MM.1S (cell line): ENCODE data around the gene CA10.
A peak's percentile ranks its signal among the peaks of the same experiment; 100 is the strongest.

Experiments
- DNase-seq: peaks from one replicate; pipeline ENCODE4 v3.0.0-alpha.2; 2015
- H2AFZ ChIP-seq: fragments of 300-600 bp; sonication (generic); 2 replicates; pipeline ENCODE4 v1.6.0; 2016; ENCODE audit warnings: antibody characterized with exemption, low read length
- H3F3A ChIP-seq: fragments of 300-600 bp; sonication (generic); 2 replicates; pipeline ENCODE4 v1.6.1; 2016; ENCODE audit warnings: mild to moderate bottlenecking, antibody characterized with exemption, low read length, moderate library complexity, mixed read lengths; ENCODE audit not compliant: insufficient read depth
- H3K27ac ChIP-seq: fragments of 300-600 bp; sonication (generic); 2 replicates; pipeline ENCODE4 v1.5.1; 2016; ENCODE audit warnings: mild to moderate bottlenecking, low read length
- H3K27me3 ChIP-seq: fragments of 300-600 bp; sonication (generic); replicated peaks from 2 replicates; pipeline ENCODE4 v1.6.0; 2016; ENCODE audit warnings: low read length; ENCODE audit not compliant: insufficient read depth
- H3K36me3 ChIP-seq: fragments of 300-600 bp; sonication (generic); replicated peaks from 2 replicates; pipeline ENCODE4 v1.6.1; 2016; ENCODE audit warnings: mild to moderate bottlenecking, low read length, mixed read lengths; ENCODE audit not compliant: insufficient read depth
- H3K4me1 ChIP-seq: fragments of 300-600 bp; sonication (generic); 2 replicates; pipeline ENCODE4 v1.6.1; 2016; ENCODE audit warnings: low read length, mixed read lengths
- H3K4me2 ChIP-seq: fragments of 300-600 bp; sonication (generic); 2 replicates; pipeline ENCODE4 v1.6.0; 2016; ENCODE audit warnings: low read depth, low read length
- H3K4me3 ChIP-seq: fragments of 300-600 bp; sonication (generic); 2 replicates; pipeline ENCODE4 v1.5.1; 2016; ENCODE audit warnings: low read length, mixed read lengths
- H3K79me2 ChIP-seq: fragments of 300-600 bp; sonication (generic); 2 replicates; pipeline ENCODE4 v1.6.1; 2016; ENCODE audit warnings: mixed run types, low read length, mixed read lengths
- H3K9ac ChIP-seq: fragments of 300-600 bp; sonication (generic); 2 replicates; pipeline ENCODE4 v1.6.1; 2016; ENCODE audit warnings: low read length, mixed read lengths
- H3K9me2 ChIP-seq: fragments of 300-600 bp; sonication (generic); replicated peaks from 2 replicates; pipeline ENCODE4 v1.6.1; 2016; ENCODE audit warnings: mild to moderate bottlenecking, low read length, mixed read lengths; ENCODE audit not compliant: insufficient read depth
- H3K9me3 ChIP-seq: fragments of 300-600 bp; sonication (generic); replicated peaks from 2 replicates; pipeline ENCODE4 v1.6.1; 2016; ENCODE audit warnings: mild to moderate bottlenecking, low read length, mixed read lengths; ENCODE audit not compliant: insufficient read depth
- H4K20me1 ChIP-seq: fragments of 300-600 bp; sonication (generic); 2 replicates; pipeline ENCODE4 v1.6.1; 2016; ENCODE audit warnings: mild to moderate bottlenecking, low read length, moderate library complexity, mixed read lengths; ENCODE audit not compliant: insufficient read depth
- CTCF ChIP-seq: fragments of 300-600 bp; sonication (generic); IDR thresholded peaks from 2 replicates; pipeline ENCODE4 v1.5.1; 2016; ENCODE audit warnings: antibody characterized with exemption, low read length, mixed read lengths
- EZH2 ChIP-seq: fragments of 300-600 bp; sonication (generic); optimal IDR thresholded peaks from 2 replicates; pipeline ENCODE3; 2017; ENCODE audit warnings: low read depth, mild to moderate bottlenecking, antibody characterized with exemption, low read length, mixed read lengths
- EZH2phosphoT487 ChIP-seq: fragments of 300-600 bp; sonication (generic); IDR thresholded peaks from 2 replicates; pipeline ENCODE4 v1.6.1; 2018; ENCODE audit warnings: antibody characterized with exemption, low read length

The CA10 gene

GRCh38 chr17:51768706-51769105 is 389.8 kb downstream of the CA10 start:
- TF ChIP-seq CTCF (no peak), EZH2 (no peak), EZH2phosphoT487 (no peak)
- Histone ChIP-seq H3K9ac (no peak overlapping the region), H3K9me2 (no peaks in the 10 kb centered on the region), H3K36me3 (no peaks in the 10 kb centered on the region), H3K4me2 (peak overlapping the region; percentile 21; the same call in 1 of the 2 replicates), H4K20me1 (no peaks in the 10 kb centered on the region), H3K9me3 (no peaks in the 10 kb centered on the region), H3K4me1 (peaks cover 17% of the 10 kb centered on the region), H3F3A (no peaks in the 10 kb centered on the region), H2AFZ (no peak overlapping the region), H3K27me3 (no peaks in the 10 kb centered on the region), H3K27ac (no peak overlapping the region), H3K79me2 (no peaks in the 10 kb centered on the region), H3K4me3 (no peak overlapping the region)
- peak; percentile 27 for DNase-seq

DNA sequence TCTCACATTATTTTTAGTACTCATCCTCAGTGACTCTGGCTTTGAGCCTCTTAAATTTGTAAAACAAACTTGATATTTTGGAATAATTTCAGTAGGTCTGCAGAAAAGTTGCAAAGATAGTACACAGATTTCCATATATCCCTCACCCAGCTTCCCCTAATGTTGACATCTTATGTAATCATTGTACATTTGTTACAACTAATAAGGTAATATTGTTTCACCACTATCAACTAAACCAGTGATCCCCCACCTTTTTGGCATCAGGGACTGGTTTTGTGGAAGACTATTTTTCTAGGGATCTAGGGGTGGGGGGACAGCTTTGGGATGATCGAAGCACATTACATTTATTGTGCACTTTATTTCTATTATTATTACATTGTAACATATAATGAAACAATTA is 391.2 kb downstream of the CA10 start:
- DNase-seq, result no peak
- Histone ChIP-seq H2AFZ (no peak overlapping the region), H3K9me2 (no peaks in the 10 kb centered on the region), H3K9me3 (no peaks in the 10 kb centered on the region), H3K9ac (no peak overlapping the region), H3K4me1 (peaks cover 17% of the 10 kb centered on the region), H4K20me1 (no peaks in the 10 kb centered on the region), H3K27me3 (no peaks in the 10 kb centered on the region), H3K36me3 (no peaks in the 10 kb centered on the region), H3F3A (no peaks in the 10 kb centered on the region), H3K4me3 (no peak overlapping the region), H3K79me2 (no peaks in the 10 kb centered on the region), H3K27ac (no peak overlapping the region), H3K4me2 (no peak overlapping the region)
- TF ChIP-seq CTCF (no peak), EZH2phosphoT487 (no peak), EZH2 (no peak)

GRCh38 chr17:51765282-51766135 is 393.0 kb downstream of the CA10 start:
- Histone ChIP-seq H3K4me3 (no peak overlapping the region), H3K9me3 (no peaks in the 10 kb centered on the region), H4K20me1 (no peaks in the 10 kb centered on the region), H3K4me1 (peaks cover 17% of the 10 kb centered on the region), H3K9ac (no peak overlapping the region), H3K27me3 (no peaks in the 10 kb centered on the region), H3F3A (no peaks in the 10 kb centered on the region), H3K4me2 (no peak overlapping the region), H3K36me3 (no peaks in the 10 kb centered on the region), H3K9me2 (no peaks in the 10 kb centered on the region), H3K27ac (no peak overlapping the region), H2AFZ (no peak overlapping the region), H3K79me2 (no peaks in the 10 kb centered on the region)
- TF ChIP-seq EZH2phosphoT487 (no peak), CTCF (no peak), EZH2 (no peak)
- no peak for DNase-seq
